Tibial nerve (tissue), 3 donors: ENCODE results near the gene KPTN.

Source experiments
- CTCF ChIP-seq, 5 experiments: fragments of 200-600 bp in 3 of 5; fragments of 450-650 bp in 2 of 5; sonication (generic) in 3 of 5; IDR thresholded peaks; one replicate each; pipeline ENCODE4 v1.5.1; 2016 to 2019; ENCODE audit warnings: antibody characterized with exemption in 5 of 5, mild to moderate bottlenecking in 3 of 5, moderate library complexity in 2 of 5
- POLR2A ChIP-seq, 2 donors: fragments of 450-650 bp; IDR thresholded peaks; one replicate each; pipeline ENCODE4 v1.6.1; 2017; ENCODE audit warnings: antibody characterized with exemption in 2 of 2, mild to moderate bottlenecking in 2 of 2, moderate library complexity in 2 of 2

GRCh38 chr19:47503826-47504150, 19.8 kb upstream of the KPTN start:
- TF ChIP-seq CTCF (IDR thresholded peaks at IDR 0.05) (no peak), POLR2A (IDR thresholded peaks at IDR 0.05) (no peak)
